Breast epithelium (tissue), 4 donors: ENCODE measurements around the gene GPR139. TPM values are rescaled to one million over a fixed set of nuclear protein-coding genes. Genes with fewer than 3 reads are reported as not detected.

Source experiments
- DNase-seq, 2 donors: peaks; one replicate each; pipeline ENCODE4 v3.0.0-alpha.2; 2019; ENCODE audit warnings: low spot score in 2 of 2
- H3K27ac ChIP-seq, 2 donors: fragments of 200-600 bp; sonication (generic) in 1 of 2; one replicate each; pipeline ENCODE4 v1.5.1; 2016 to 2019; ENCODE audit warnings: mild to moderate bottlenecking in 1 of 2
- H3K27me3 ChIP-seq, 2 donors: fragments of 200-600 bp; sonication (generic) in 1 of 2; one replicate each; pipeline versions ENCODE4 v1.5.1 to v1.6.0; 2017 to 2019; ENCODE audit warnings: control low read depth in 1 of 2, mild to moderate bottlenecking in 1 of 2
- H3K36me3 ChIP-seq: fragments of 200-600 bp; one replicate; pipeline ENCODE4 v1.5.1; 2019
- H3K4me1 ChIP-seq, 2 donors: fragments of 200-600 bp; sonication (generic); one replicate each; pipeline ENCODE4 v1.5.1; 2016 to 2019; ENCODE audit warnings: control low read depth in 1 of 2
- H3K4me3 ChIP-seq, 3 donors: fragments of 200-600 bp; sonication (generic); 1 replicate in 2 of 3; 2 replicates in 1 of 3; pipeline ENCODE4 v1.5.1; 2016 to 2019; ENCODE audit warnings: mild to moderate bottlenecking in 3 of 3, moderate library complexity in 2 of 3
- H3K9me3 ChIP-seq, 2 donors: fragments of 200-600 bp; sonication (generic) in 1 of 2; one replicate each; pipeline ENCODE4 v1.5.1; 2016 to 2019; ENCODE audit warnings: control low read depth in 1 of 2
- CTCF ChIP-seq, 3 donors: fragments of 450-650 bp; IDR thresholded peaks; one replicate each; pipeline ENCODE4 v1.5.1; 2016 to 2017; ENCODE audit warnings: antibody characterized with exemption in 3 of 3, mild to moderate bottlenecking in 3 of 3, moderate library complexity in 3 of 3
- POLR2A ChIP-seq: fragments of 450-650 bp; IDR thresholded peaks from one replicate; pipeline ENCODE4 v1.6.1; 2016; ENCODE audit warnings: antibody characterized with exemption, mild to moderate bottlenecking, moderate library complexity
- POLR2AphosphoS5 ChIP-seq, 3 donors: sonication (generic); formaldehyde crosslinking; IDR thresholded peaks; one replicate each; pipeline ENCODE4 v1.6.1; 2017; ENCODE audit warnings: antibody characterized with exemption in 3 of 3
- intact Hi-C: fragments of 100-400 bp; cut with DNase I; formaldehyde crosslinking; loops from one replicate; pipeline ENCODE4 v1.15.1; 2023; ENCODE audit warnings: low total_unique reads
- total RNA-seq, 3 donors: library from RNA; depleted of rRNA; stranded (reverse); fragments of >200 nt; gene quantifications; one replicate each; pipeline ENCODE4 v1.1.0, GENCODE V29; 2016

Gene GPR139
- total RNA-seq, 3 donors from 2014 or later: not detected

GRCh38 chr16:20049831-20050230 lies 23.9 kb downstream of the GPR139 start:
- no peaks in the 10 kb centered on the region for H3K36me3 ChIP-seq
- intact Hi-C loops: no loop called here

GRCh38 chr16:20045886-20046285 lies 27.8 kb downstream of the GPR139 start:
- no peak overlapping the region for H3K4me3 ChIP-seq
- no peak for TF ChIP-seq CTCF (IDR thresholded peaks at IDR 0.05)
- no peak for TF ChIP-seq POLR2AphosphoS5 (IDR thresholded peaks at IDR 0.05)
- no peak for TF ChIP-seq POLR2A
- DNase-seq: no peak
- H3K27me3 ChIP-seq: peaks cover 0 to 14% of the 10 kb centered on the region in 2 donors
- no peaks in the 10 kb centered on the region for H3K36me3 ChIP-seq
- no peak overlapping the region for H3K27ac ChIP-seq
- intact Hi-C loops: no loop called here
- no peaks in the 10 kb centered on the region for H3K9me3 ChIP-seq
- no peaks in the 10 kb centered on the region for H3K4me1 ChIP-seq

More at GRCh38 chr16:20049831-20050230, 23.9 kb downstream of the GPR139 start:
- H3K4me1 ChIP-seq: no peaks in the 10 kb centered on the region
- peaks cover 0 to 3% of the 10 kb centered on the region in 2 donors for H3K27me3 ChIP-seq
- DNase-seq: peak; percentile 27 to 58
- no peaks in the 10 kb centered on the region for H3K9me3 ChIP-seq
- no peak overlapping the region for H3K27ac ChIP-seq
- no peak overlapping the region for H3K4me3 ChIP-seq
- TF ChIP-seq CTCF (IDR thresholded peaks at IDR 0.05) (no peak), POLR2AphosphoS5 (IDR thresholded peaks at IDR 0.05) (no peak), POLR2A (no peak)

DNA sequence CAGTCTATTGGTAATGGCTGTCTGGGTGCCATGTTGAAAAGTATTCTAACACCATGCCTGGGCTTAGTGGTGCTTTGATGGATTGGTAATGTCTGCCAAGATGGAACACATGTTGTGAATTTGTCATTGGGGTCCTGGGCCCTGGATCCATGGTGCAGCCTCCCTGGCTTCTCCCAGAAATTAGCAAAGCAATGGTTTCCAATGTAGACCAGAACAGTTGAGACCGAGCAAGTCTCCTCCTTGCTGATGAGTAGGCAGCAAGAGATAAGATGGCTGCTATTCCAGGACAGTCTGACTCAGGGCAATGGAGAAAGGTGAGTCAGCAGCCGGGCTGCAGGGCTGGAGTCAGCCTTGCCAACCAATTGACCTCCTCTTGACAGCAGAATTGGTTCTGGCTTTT lies 30.8 kb downstream of the GPR139 start:
- TF ChIP-seq CTCF (IDR thresholded peaks at IDR 0.05) (no peak), POLR2A (no peak), POLR2AphosphoS5 (IDR thresholded peaks at IDR 0.05) (no peak)
- Histone ChIP-seq H3K4me3 (no peak overlapping the region), H3K36me3 (no peaks in the 10 kb centered on the region), H3K27me3 (peaks cover 0 to 22% of the 10 kb centered on the region in 2 donors), H3K9me3 (no peaks in the 10 kb centered on the region), H3K4me1 (no peaks in the 10 kb centered on the region), H3K27ac (no peak overlapping the region)
- intact Hi-C loops: no loop called here
- no peak for DNase-seq

GRCh38 chr16:20041924-20042596 lies 31.6 kb downstream of the GPR139 start:
- no peaks in the 10 kb centered on the region for H3K4me1 ChIP-seq
- DNase-seq: no peak
- intact Hi-C loops: no loop called here
- no peak overlapping the region for H3K27ac ChIP-seq
- peaks cover 0 to 22% of the 10 kb centered on the region in 2 donors for H3K27me3 ChIP-seq
- H3K9me3 ChIP-seq: no peaks in the 10 kb centered on the region
- TF ChIP-seq POLR2AphosphoS5 (IDR thresholded peaks at IDR 0.05) (no peak), POLR2A (no peak), CTCF (IDR thresholded peaks at IDR 0.05) (no peak)
- H3K4me3 ChIP-seq: no peak overlapping the region
- no peaks in the 10 kb centered on the region for H3K36me3 ChIP-seq

GRCh38 chr16:20040011-20040410 lies 33.7 kb downstream of the GPR139 start:
- Histone ChIP-seq H3K4me3 (no peak overlapping the region), H3K27me3 (peaks cover 0 to 19% of the 10 kb centered on the region in 2 donors), H3K4me1 (no peaks in the 10 kb centered on the region), H3K9me3 (no peaks in the 10 kb centered on the region), H3K36me3 (no peaks in the 10 kb centered on the region), H3K27ac (no peak overlapping the region)
- DNase-seq: no peak
- TF ChIP-seq POLR2A (no peak), CTCF (IDR thresholded peaks at IDR 0.05) (no peak), POLR2AphosphoS5 (IDR thresholded peaks at IDR 0.05) (no peak)
- intact Hi-C loops: no loop called here
